RWPE1 (cell line): Measurements from ENCODE around the gene KDM6A.
"Not testable (repeated sequence)": the region's sequence is repeated elsewhere in the genome, so short reads cannot be mapped to it uniquely, and the experiment has no call there.

Experiments
- CTCF ChIA-PET: fragments of 350-600 bp; sonication (Branson Sonifier 250); formaldehyde crosslinking; extraction: SDS; loops from one replicate; lab custom pipeline; 2021; lab: Yijun Ruan, JAX
- POLR2A ChIA-PET: fragments of 400-600 bp; formaldehyde crosslinking; extraction: SDS; loops from one replicate; lab custom pipeline; 2020; ENCODE audit warnings: antibody characterized with exemption; ENCODE audit not compliant: low non-redundant PET; lab: Yijun Ruan, JAX
- DNase-seq: peaks from one replicate; pipeline ENCODE4 v3.0.0; 2012; ENCODE audit warnings: low spot score
- H3K27ac ChIP-seq: fragments of 450-650 bp; 2 replicates; pipeline ENCODE4 v1.5.1; 2017
- TF ChIP-seq, protein P1 (sequence below): fragments of 450-650 bp; conservative IDR thresholded peaks from 2 replicates; pipeline ENCODE4 v1.5.1; 2017; ENCODE audit warnings: low read depth, mild to moderate bottlenecking

The KDM6A gene

DNA sequence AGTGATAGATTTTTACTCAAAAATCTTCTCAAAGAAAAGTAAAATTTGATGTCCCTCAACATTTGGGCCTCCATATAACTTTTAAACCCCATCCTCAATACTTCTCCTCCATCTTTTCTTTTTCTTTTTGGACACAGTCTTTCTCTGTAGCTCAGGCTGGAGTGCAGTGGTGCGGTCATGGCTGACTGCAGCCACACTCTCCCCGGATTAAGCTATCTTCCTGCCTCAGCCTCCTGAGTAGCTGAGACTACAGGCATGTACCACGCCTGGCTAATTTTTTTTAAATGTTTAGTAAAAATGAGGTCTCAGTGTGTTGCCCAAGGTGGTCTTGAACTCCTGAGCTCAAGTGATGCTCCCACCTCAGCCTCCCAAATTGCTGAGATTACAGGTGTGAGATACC, 33.1 kb downstream of the KDM6A start:
- ChIA-PET POLR2A (no interaction called here), CTCF (no interaction called here)
- TF ChIP-seq, protein P1, sequence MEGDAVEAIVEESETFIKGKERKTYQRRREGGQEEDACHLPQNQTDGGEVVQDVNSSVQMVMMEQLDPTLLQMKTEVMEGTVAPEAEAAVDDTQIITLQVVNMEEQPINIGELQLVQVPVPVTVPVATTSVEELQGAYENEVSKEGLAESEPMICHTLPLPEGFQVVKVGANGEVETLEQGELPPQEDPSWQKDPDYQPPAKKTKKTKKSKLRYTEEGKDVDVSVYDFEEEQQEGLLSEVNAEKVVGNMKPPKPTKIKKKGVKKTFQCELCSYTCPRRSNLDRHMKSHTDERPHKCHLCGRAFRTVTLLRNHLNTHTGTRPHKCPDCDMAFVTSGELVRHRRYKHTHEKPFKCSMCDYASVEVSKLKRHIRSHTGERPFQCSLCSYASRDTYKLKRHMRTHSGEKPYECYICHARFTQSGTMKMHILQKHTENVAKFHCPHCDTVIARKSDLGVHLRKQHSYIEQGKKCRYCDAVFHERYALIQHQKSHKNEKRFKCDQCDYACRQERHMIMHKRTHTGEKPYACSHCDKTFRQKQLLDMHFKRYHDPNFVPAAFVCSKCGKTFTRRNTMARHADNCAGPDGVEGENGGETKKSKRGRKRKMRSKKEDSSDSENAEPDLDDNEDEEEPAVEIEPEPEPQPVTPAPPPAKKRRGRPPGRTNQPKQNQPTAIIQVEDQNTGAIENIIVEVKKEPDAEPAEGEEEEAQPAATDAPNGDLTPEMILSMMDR = no peak
- DNase-seq = no peak
- H3K27ac ChIP-seq = no peak overlapping the region

DNA sequence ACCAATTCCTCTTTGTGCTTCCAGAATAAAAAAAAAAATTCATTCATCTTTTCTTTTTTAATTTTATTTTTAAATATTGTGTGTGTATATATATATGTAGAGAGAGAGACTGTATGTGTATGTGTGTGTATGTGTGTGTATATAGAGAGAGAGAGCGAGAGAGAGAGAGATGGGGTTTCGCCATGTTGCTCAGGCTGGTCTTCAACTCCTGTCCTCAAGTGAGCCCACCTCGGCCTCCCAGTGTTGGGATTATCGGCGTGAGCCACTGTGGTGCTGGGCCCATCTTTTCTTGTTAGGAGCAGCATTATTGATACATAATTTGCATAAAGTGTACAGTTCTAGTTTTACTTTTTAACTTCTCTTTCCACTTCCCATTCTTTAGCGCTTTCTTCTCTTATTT, 33.6 kb downstream of the KDM6A start:
- no peak for DNase-seq
- CTCF ChIA-PET = no interaction called here
- no peak overlapping the region for H3K27ac ChIP-seq
- POLR2A ChIA-PET = no interaction called here
- TF ChIP-seq, protein P1 = no peak

DNA sequence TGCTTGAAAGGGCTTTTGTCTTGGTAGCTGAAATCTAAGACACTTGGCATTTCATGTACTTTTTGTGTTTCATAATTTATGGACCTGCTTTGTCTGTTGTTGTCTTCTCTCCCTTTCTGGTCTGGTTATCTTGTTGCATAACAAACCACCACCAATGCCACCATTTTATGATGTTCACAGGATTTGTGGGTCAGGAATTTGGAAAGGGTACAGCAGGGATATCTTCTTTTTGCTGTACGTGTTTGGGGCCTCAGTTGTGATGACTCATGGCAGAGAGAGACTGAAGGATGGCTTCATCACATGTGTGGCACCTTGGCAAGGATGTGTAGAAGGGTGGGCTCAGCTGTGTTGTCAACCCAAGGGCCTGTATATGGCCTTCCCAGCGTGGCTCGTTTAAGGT, 35.2 kb downstream of the KDM6A start:
- no peak for DNase-seq
- TF ChIP-seq, protein P1 = no peak
- H3K27ac ChIP-seq = no peak overlapping the region
- CTCF ChIA-PET = no interaction called here
- POLR2A ChIA-PET = no interaction called here

DNA sequence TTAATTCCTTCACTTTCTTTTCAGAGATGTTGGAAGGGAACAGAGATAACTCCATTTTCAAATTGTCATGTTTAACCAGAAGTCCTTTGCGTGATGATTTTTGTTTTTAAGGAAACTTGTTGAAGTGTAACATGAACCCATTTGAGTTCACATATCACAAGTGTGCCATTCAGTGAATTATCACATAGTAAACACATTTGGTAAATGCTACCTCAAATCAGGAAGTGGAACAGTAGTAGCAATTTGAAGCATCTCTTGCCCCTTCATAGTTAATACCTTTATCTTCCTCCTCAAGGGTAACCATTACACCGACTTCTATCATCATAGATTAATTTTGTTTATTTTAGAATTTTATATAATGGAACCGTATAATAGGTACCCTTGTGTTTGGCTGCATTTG, 35.8 kb downstream of the KDM6A start:
- H3K27ac ChIP-seq = no peak overlapping the region
- TF ChIP-seq, protein P1 = no peak
- ChIA-PET CTCF (no interaction called here), POLR2A (no interaction called here)
- DNase-seq = no peak

DNA sequence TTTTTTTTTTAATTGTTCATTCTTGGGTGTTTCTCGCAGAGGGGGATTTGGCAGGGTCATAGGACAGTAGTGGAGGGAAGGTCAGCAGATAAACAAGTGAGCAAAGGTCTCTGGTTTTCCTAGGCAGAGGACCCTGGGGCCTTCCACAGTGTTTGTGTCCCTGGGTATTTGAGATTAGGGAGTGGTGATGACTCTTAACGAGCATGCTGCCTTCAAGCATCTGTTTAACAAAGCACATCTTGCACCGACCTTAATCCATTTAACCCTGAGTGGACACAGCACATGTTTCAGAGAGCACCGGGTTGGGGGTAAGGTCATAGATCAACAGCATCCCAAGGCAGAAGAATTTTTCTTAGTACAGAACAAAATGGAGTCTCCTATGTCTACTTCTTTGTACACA, 37.5 kb downstream of the KDM6A start:
- POLR2A ChIA-PET, DNase-seq, H3K27ac ChIP-seq, CTCF ChIA-PET: not testable (repeated sequence)

DNA sequence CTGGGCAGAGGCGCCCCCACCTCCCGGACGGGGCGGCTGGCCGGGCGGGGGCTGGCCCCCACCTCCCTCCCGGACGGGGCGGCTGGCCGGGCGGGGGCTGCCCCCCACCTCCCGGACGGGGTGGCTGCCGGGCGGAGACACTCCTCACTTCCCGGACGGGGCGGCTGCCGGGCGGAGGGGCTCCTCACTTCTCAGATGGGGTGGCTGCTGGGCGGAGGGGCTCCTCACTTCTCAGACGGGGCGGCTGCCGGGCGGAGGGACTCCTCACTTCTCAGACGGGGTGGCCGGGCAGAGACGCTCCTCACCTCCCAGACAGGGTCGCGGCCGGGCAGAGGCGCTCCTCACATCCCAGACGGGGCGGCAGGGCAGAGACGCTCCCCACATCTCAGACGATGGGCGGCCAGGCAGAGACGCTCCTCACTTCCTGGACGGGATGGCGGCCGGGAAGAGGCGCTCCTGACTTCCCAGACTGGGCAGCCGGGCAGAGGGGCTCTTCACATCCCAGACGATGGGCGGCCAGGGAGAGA, 38.1 kb downstream of the KDM6A start:
- DNase-seq, H3K27ac ChIP-seq, POLR2A ChIA-PET, CTCF ChIA-PET: not testable (repeated sequence)

DNA sequence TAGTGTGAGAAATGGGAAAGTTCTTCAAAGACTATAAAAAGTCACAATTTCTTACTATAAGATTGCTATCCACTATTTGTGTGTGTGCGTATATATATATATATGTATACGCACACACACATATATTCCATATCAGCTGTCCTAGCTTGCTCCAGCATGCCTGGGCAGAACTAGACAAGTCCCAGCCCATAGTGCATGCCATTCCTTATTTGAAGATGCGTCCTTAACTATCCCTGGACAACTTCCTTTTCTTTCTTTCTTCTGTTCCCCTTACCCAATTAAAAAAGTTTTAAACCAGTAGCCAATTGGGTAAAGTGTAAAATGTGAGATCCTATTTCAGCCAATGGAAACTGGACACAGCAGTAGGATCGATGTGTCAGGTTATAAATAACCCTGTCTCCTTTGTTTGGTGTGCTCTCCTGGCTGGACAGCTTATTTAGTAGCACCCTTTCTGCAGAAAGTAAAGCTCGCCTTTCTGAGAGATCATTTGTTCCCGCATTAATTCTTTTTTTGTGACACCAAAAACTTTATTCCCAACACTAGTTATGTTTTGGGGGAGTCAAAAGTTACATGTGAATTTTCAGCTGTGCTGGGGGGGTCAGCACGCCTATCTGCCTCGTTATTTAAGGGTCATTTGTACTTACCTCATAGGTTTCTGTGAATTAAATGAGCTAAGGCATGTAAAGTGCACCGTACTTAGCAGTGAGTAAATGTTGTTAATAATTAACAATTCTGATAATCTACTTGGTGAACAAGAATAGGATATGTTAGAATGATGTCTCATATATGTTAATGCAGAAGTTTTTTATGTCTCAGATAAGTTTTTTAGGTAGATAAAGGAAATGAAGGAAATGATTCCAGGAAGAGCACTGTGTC, 40.9 kb downstream of the KDM6A start:
- no peak overlapping the region for H3K27ac ChIP-seq
- CTCF ChIA-PET = no interaction called here
- POLR2A ChIA-PET = no interaction called here
- no peak for DNase-seq
- TF ChIP-seq, protein P1 = no peak
